H1 (cell line): ENCODE results near the gene SSRP1. TPM values are rescaled to one million over a fixed set of nuclear protein-coding genes. Genes with fewer than 3 reads are reported as not detected.

Experiments used
- BRCA1 ChIP-seq: IDR thresholded peaks from 2 replicates; pipeline ENCODE4 v1.6.1; 2012; ENCODE audit warnings: low read depth, low read length, improper control_type of control experiment
- KDM1A ChIP-seq: fragments of 200-600, 300-600 bp; sonication (generic); IDR thresholded peaks from 2 replicates; pipeline ENCODE4 v1.7.1; 2016; ENCODE audit warnings: mild to moderate bottlenecking, low read length, borderline replicate concordance
- polyA plus RNA-seq, 7 experiments: library from polyadenylated mRNA; depleted of rRNA in 3 of 7; stranded (reverse) in 5 of 7; unstranded in 2 of 7; fragments of >200 nt in 5 of 7; fragments of 200-250 nt in 2 of 7; gene quantifications; 1 replicate in 5 of 7; 2 replicates in 1 of 7; 4 replicates in 1 of 7; pipeline versions ENCODE4 v1.2.1 to v1.2.3, GENCODE V29; 2011 to 2013; ENCODE audit warnings: missing spikeins in 2 of 7, mixed read lengths in 2 of 7
- total RNA-seq: library from RNA; stranded (reverse); fragmentation: NEBNext Ultra II Directional; extraction: Animal tissue kit (Norgen Biotek cat#: 25700); gene quantifications from 2 replicates; pipeline ENCODE4 v1.2.1, GENCODE V29; 2021

SSRP1 gene
- total and polyA plus RNA-seq, 2 of the 8 experiments (the other 6 are each of a cell fraction or from before 2014, with no cell fraction given) = 259 to 281 TPM

DNA sequence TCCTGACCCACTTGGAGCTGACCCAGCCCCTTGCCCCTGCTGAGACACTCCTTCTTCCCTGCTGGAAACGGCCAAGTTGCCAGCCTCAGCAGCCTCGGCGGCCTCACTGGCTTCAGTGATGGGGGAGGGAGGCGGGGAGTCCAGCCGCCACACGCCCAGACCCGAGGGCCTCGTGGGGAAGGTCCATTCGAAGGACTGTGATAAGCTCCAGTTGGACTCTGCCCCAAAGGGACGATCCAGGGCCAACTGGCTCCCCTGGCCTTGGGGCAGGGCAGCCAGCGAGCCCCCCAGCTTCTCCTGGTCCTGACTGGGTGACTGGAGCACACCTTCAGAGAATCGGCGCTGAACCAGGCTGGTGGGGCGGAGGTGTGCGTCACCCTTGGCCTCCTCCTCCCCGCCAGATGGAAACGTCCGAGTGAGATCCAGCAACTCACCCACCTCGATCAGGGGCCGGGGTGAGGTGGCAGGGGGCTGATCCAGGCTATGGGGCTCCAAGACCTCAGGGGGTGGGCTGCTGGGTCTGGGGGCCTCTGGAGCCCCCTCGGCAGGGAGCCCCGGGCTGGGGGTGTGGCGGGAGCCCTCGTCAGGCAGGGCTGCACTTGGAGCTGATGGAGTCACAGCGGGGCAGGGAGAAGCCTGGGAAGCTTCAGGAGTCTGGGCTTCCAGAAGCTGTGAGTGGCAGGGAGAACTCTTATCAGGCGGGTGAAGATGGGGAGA is 22.5 kb downstream of the SSRP1 start (continued):
- TF ChIP-seq BRCA1 = no peak
- no peak for TF ChIP-seq KDM1A
